Mesothelial cell of epicardium (in vitro differentiated cells): ENCODE results near the gene FNIP1. TPM values are rescaled to one million over a fixed set of nuclear protein-coding genes. Genes with fewer than 3 reads are reported as not detected.

Source experiments
- DNase-seq, 2 experiments: peaks; one replicate each; pipeline ENCODE4 v3.0.0; 2021; ENCODE audit warnings: low spot score in 2 of 2; ENCODE audit not compliant: unreplicated experiment in 2 of 2
- H3K27ac Mint-ChIP-seq: 2 replicates; pipeline ENCODE4 v1.8.0; 2021; ENCODE audit warnings: mixed read lengths
- H3K27me3 Mint-ChIP-seq: 2 replicates; pipeline ENCODE4 v1.8.0; 2021; ENCODE audit warnings: low read depth, mixed read lengths
- H3K36me3 Mint-ChIP-seq: 2 replicates; pipeline ENCODE4 v1.8.0; 2021; ENCODE audit warnings: mixed read lengths
- H3K4me1 Mint-ChIP-seq: 2 replicates; pipeline ENCODE4 v1.8.0; 2021; ENCODE audit warnings: mixed read lengths
- H3K4me3 Mint-ChIP-seq: 2 replicates; pipeline ENCODE4 v1.8.0; 2021; ENCODE audit warnings: mild to moderate bottlenecking, moderate library complexity, mixed read lengths
- H3K9me3 Mint-ChIP-seq: 2 replicates; pipeline ENCODE4 v1.8.0; 2021; ENCODE audit warnings: mixed read lengths
- CTCF ChIP-seq: fragments of 200-600 bp; sonication (generic); IDR thresholded peaks from one replicate; pipeline ENCODE4 v1.5.0; 2021; ENCODE audit warnings: antibody characterized with exemption; ENCODE audit not compliant: unreplicated experiment
- total RNA-seq: library from RNA; stranded (reverse); gene quantifications from 3 replicates; pipeline ENCODE4 v1.2.1, GENCODE V29; 2021

The FNIP1 gene
- total RNA-seq, 1 donor from 2014 or later = 35.1 TPM

- Mint-ChIP-seq H3K27me3 (no peaks in the 10 kb centered on the region), H3K9me3 (peaks cover 8% of the 10 kb centered on the region), H3K36me3 (peaks cover 3% of the 10 kb centered on the region), H3K4me1 (peaks cover 31% of the 10 kb centered on the region), H3K4me3 (no peak overlapping the region), H3K27ac (no peak overlapping the region)
- no peak for DNase-seq
- no peak for TF ChIP-seq CTCF
Observed at GRCh38 chr5:131791866-131792265, 5.0 kb downstream of the FNIP1 start.

DNA sequence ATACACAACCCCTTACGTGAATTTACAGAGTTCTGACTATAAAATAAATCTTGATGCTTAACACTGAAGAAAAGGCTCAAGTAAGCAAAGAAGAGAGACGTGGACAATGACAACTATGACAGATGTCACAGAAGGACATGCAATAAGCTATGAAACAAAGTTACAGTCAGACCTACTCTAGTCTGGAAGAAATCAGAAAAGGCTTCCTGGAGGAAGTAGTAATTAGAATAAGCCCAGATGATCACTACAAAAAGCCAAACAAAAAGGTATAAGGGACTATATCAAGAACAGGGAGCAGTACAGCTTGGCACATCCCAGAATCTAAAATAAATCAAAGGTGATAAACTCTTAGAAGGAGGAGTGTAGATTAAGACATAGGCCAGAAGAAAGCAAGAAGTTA is 6.3 kb downstream of the FNIP1 start:
- Mint-ChIP-seq H3K36me3 (peaks cover 3% of the 10 kb centered on the region), H3K4me3 (no peak overlapping the region), H3K4me1 (peaks cover 26% of the 10 kb centered on the region), H3K27me3 (no peaks in the 10 kb centered on the region), H3K9me3 (peaks cover 8% of the 10 kb centered on the region), H3K27ac (no peak overlapping the region)
- TF ChIP-seq CTCF = no peak
- DNase-seq = no peak

- Mint-ChIP-seq H3K27me3 (no peaks in the 10 kb centered on the region), H3K27ac (no peak overlapping the region), H3K4me3 (no peak overlapping the region), H3K4me1 (peaks cover 18% of the 10 kb centered on the region), H3K36me3 (peaks cover 3% of the 10 kb centered on the region), H3K9me3 (peaks cover 8% of the 10 kb centered on the region)
- DNase-seq = no peak
- no peak for TF ChIP-seq CTCF
Observed at GRCh38 chr5:131789765-131790164, 7.1 kb downstream of the FNIP1 start.

DNA sequence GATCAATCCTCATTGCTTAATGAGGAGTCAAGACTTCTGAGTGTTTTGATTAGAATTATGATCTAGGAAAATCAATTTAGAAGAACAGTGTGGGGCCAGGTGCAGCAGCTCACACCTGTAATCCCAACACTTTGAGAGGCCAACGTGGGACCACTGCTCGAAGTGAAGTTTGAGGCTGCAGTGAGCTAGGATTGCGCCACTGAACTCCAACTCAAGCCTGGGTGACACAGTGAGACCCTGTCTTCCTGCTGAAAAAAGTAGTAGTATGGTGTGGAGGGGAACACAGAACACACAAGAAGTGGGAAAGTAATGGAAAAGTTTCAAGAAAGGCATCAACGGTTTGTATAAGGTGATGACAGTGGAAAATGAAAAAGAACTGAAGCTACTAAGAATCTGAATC is 9.1 kb downstream of the FNIP1 start:
- peaks cover 10% of the 10 kb centered on the region for H3K4me1 Mint-ChIP-seq
- no peak for DNase-seq
- TF ChIP-seq CTCF = no peak
- H3K4me3 Mint-ChIP-seq = no peak overlapping the region
- H3K9me3 Mint-ChIP-seq = peaks cover 8% of the 10 kb centered on the region
- H3K36me3 Mint-ChIP-seq = peaks cover 7% of the 10 kb centered on the region
- no peak overlapping the region for H3K27ac Mint-ChIP-seq
- H3K27me3 Mint-ChIP-seq = no peaks in the 10 kb centered on the region

GRCh38 chr5:131786900-131787692 is 9.7 kb downstream of the FNIP1 start:
- H3K27ac Mint-ChIP-seq = no peak overlapping the region
- no peak for TF ChIP-seq CTCF

More at GRCh38 chr5:131786900-131787692, 9.7 kb downstream of the FNIP1 start:
- H3K9me3 Mint-ChIP-seq = peaks cover 11% of the 10 kb centered on the region
- H3K36me3 Mint-ChIP-seq = peaks cover 13% of the 10 kb centered on the region
- H3K4me1 Mint-ChIP-seq = peaks cover 10% of the 10 kb centered on the region
- H3K27me3 Mint-ChIP-seq = no peaks in the 10 kb centered on the region
- no peak for DNase-seq
- H3K4me3 Mint-ChIP-seq = no peak overlapping the region
